Large intestine (tissue), 12 donors: ENCODE measurements around the gene INO80E. TPM values are rescaled to one million over a fixed set of nuclear protein-coding genes. Genes with fewer than 3 reads are reported as not detected.
"Not testable (repeated sequence)": the region's sequence is repeated elsewhere in the genome, so short reads cannot be mapped to it uniquely, and the experiment has no call there.

Source experiments
- DNase-seq, 2 donors: peaks; one replicate each; pipeline versions ENCODE4 v3.0.0 to v3.0.0-alpha.2; 2013
- H3K27ac ChIP-seq: one replicate; pipeline ENCODE4 v1.5.1; 2013; ENCODE audit warnings: low read length
- H3K27me3 ChIP-seq: 2 replicates; pipeline ENCODE4 v1.6.1; 2013; ENCODE audit warnings: low read length; ENCODE audit not compliant: control insufficient read depth, insufficient read depth
- H3K36me3 ChIP-seq: 2 replicates; pipeline ENCODE4 v1.6.1; 2013; ENCODE audit warnings: low read length; ENCODE audit not compliant: control insufficient read depth, insufficient read depth
- H3K4me1 ChIP-seq: one replicate; pipeline ENCODE4 v1.6.1; 2013; ENCODE audit warnings: low read length; ENCODE audit not compliant: control insufficient read depth, insufficient read depth
- H3K4me3 ChIP-seq: one replicate; pipeline ENCODE4 v1.5.1; 2013; ENCODE audit warnings: low read length
- H3K9me3 ChIP-seq: one replicate; pipeline ENCODE4 v1.6.1; 2013; ENCODE audit warnings: mild to moderate bottlenecking, low read depth, low read length, moderate library complexity; ENCODE audit not compliant: control insufficient read depth
- WGBS: methylation state at CpG from one replicate; pipeline ENCODE4 v1.1.5; 2013; ENCODE audit warnings: low lambda C conversion rate; ENCODE audit not compliant: insufficient coverage; 5-methylcytosine and 5-hydroxymethylcytosine counted together
- long read RNA-seq, 11 donors: transcript quantifications; one replicate each; lab custom pipeline, GENCODE V29; 2026
- polyA plus RNA-seq: library from polyadenylated mRNA; unstranded; fragments of 120-200 nt; gene quantifications from one replicate; pipeline ENCODE4 v1.2.1, GENCODE V29; 2013

INO80E gene, protein sequence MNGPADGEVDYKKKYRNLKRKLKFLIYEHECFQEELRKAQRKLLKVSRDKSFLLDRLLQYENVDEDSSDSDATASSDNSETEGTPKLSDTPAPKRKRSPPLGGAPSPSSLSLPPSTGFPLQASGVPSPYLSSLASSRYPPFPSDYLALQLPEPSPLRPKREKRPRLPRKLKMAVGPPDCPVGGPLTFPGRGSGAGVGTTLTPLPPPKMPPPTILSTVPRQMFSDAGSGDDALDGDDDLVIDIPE
- 60.5 TPM for polyA plus RNA-seq
- long read RNA-seq, donor 1, partial matches to known transcripts: 0 of 4 reads
- long read RNA-seq, donor 1, other reads (novel, unspliced or antisense): 0 of 4 reads
- long read RNA-seq, donor 2, transcript INO80E-207 (7 exons, 2,103 nt): major isoform, 16 of 47 reads
- long read RNA-seq, donor 2, partial matches to known transcripts: 24 of 47 reads
- long read RNA-seq, donor 2, other reads (novel, unspliced or antisense): 0 of 47 reads
- long read RNA-seq, donor 3: 0 reads
- long read RNA-seq, donor 4: 0 reads
- long read RNA-seq, donor 5, transcript INO80E-207 (7 exons, 2,103 nt): major isoform, 5 of 9 reads
- long read RNA-seq, donor 5, partial matches to known transcripts: 0 of 9 reads
- long read RNA-seq, donor 5, other reads (novel, unspliced or antisense): 0 of 9 reads
- long read RNA-seq, donor 6, partial matches to known transcripts: 0 of 6 reads
- long read RNA-seq, donor 6, other reads (novel, unspliced or antisense): 0 of 6 reads
- long read RNA-seq, donor 7, partial matches to known transcripts: 0 of 5 reads
- long read RNA-seq, donor 7, other reads (novel, unspliced or antisense): 0 of 5 reads
- long read RNA-seq, donor 8, full-length matches to known transcripts: 20 of 61 reads
- long read RNA-seq, donor 8, partial matches to known transcripts: 41 of 61 reads
- long read RNA-seq, donor 8, other reads (novel, unspliced or antisense): 0 of 61 reads
- long read RNA-seq, donor 9, transcript INO80E-207 (7 exons, 2,103 nt): major isoform, 7 of 11 reads
- long read RNA-seq, donor 9, partial matches to known transcripts: 0 of 11 reads
- long read RNA-seq, donor 9, other reads (novel, unspliced or antisense): 0 of 11 reads
- long read RNA-seq, donor 10, transcript INO80E-201 (6 exons, 1,489 nt): minor isoform, 5 of 16 reads
- long read RNA-seq, donor 10, transcript INO80E-207 (7 exons, 2,103 nt): major isoform, 9 of 16 reads
- long read RNA-seq, donor 10, partial matches to known transcripts: 0 of 16 reads
- long read RNA-seq, donor 10, other reads (novel, unspliced or antisense): 0 of 16 reads
- long read RNA-seq, donor 11, transcript INO80E-207 (7 exons, 2,103 nt): major isoform, 6 of 20 reads
- long read RNA-seq, donor 11, partial matches to known transcripts: 10 of 20 reads
- long read RNA-seq, donor 11, other reads (novel, unspliced or antisense): 0 of 20 reads

DNA sequence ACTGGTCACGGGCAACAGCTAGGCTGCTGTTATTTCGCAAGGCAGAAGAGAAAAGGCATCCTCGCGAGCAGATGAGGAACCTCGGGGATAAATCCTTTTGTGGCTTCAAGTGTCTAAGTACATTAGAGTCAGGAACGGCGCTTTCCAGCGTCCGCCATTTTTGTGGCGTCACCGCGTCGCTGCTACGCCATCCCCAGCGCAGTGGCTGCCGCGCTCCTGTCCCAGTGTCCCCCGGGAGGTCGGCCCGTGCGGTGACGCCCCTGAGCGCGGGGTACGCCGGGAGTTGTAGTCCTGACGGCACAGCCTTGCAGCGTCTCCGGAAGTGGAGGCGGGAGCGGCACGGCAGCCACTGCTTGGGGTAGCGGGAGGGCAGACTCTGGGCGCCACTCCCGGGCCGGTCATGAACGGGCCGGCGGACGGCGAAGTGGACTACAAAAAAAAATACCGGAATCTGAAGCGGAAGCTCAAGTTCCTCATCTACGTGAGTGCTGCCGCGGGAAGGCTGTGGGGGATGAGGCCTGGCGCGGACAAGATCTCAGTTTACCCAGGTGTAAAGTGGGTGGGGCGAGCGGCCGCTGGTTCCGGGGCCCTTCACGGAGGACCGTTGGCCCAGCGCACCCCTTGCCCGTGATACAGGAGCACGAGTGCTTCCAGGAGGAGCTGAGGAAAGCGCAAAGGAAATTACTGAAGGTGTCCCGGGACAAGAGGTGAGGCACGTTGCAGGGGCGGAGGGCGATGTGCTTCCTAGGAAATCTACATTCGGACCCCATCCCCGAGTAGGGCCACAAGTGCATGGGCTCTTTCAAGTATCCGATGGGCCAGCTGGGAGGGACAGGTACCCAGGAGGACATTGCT is at the start of gene INO80E:
Gene INO80E, plus strand, starts transcription at position 331 of the 855 bp plus-strand sequence. Its CDS starts 70 bp downstream, at position 401.
- H3K27ac ChIP-seq: peak within 1 kb of the TSS; percentile 99
- peaks cover 6% of the 10 kb centered on the region for H3K4me1 ChIP-seq
- DNase-seq: peak; percentile 98
- H3K9me3 ChIP-seq: no peaks in the 10 kb centered on the region
- H3K27me3 ChIP-seq: no peaks in the 10 kb centered on the region
- no CpG with 5 or more reads among the region's 65 CpGs for WGBS
- H3K4me3 ChIP-seq: peak within 1 kb of the TSS; percentile 98
- peaks cover 32% of the 10 kb centered on the region for H3K36me3 ChIP-seq

GRCh38 chr16:29947897-29948296 is 48.1 kb upstream of the INO80E start:
- DNase-seq: no peak
- Histone ChIP-seq H3K27ac (no peak overlapping the region), H3K9me3 (no peaks in the 10 kb centered on the region), H3K27me3 (no peaks in the 10 kb centered on the region), H3K4me1 (peaks cover 29% of the 10 kb centered on the region), H3K36me3 (no peaks in the 10 kb centered on the region), H3K4me3 (no peak overlapping the region)
- 78% methylated on average over 1 of the region's 2 CpGs for WGBS

- H3K27me3 ChIP-seq: no peaks in the 10 kb centered on the region
- H3K9me3 ChIP-seq: no peaks in the 10 kb centered on the region
- peak overlapping the region; percentile 89 for H3K27ac ChIP-seq
- no CpG with 5 or more reads among the region's 4 CpGs for WGBS
- no peaks in the 10 kb centered on the region for H3K36me3 ChIP-seq
- DNase-seq: no peak
- H3K4me3 ChIP-seq: no peak overlapping the region
- H3K4me1 ChIP-seq: peaks cover 16% of the 10 kb centered on the region
These were observed 45.1 kb upstream of the INO80E start for GRCh38 chr16:29950806-29951461.

GRCh38 chr16:29951625-29952365 is 44.2 kb upstream of the INO80E start:
- Histone ChIP-seq H3K4me3 (no peak overlapping the region), H3K9me3 (no peaks in the 10 kb centered on the region), H3K27me3 (no peaks in the 10 kb centered on the region), H3K4me1 (peaks cover 16% of the 10 kb centered on the region), H3K36me3 (no peaks in the 10 kb centered on the region), H3K27ac (peak overlapping the region; percentile 89)
- WGBS: no CpG with 5 or more reads among the region's 8 CpGs
- DNase-seq: peak; percentile 68 to 87

GRCh38 chr16:29958756-29959155 is 37.3 kb upstream of the INO80E start:
- no CpG with 5 or more reads among the region's 5 CpGs for WGBS

GRCh38 chr16:29959293-29959692 is 36.7 kb upstream of the INO80E start:
- Histone ChIP-seq H3K27ac (no peak overlapping the region), H3K4me3 (no peak overlapping the region), H3K9me3 (no peaks in the 10 kb centered on the region), H3K36me3 (peaks cover 4% of the 10 kb centered on the region), H3K4me1 (peaks cover 16% of the 10 kb centered on the region), H3K27me3 (no peaks in the 10 kb centered on the region)
- DNase-seq: no peak
- no CpG with 5 or more reads among the region's 9 CpGs for WGBS

More at GRCh38 chr16:29958756-29959155, 37.3 kb upstream of the INO80E start:
- H3K9me3 ChIP-seq: no peaks in the 10 kb centered on the region
- no peak overlapping the region for H3K27ac ChIP-seq
- no peak overlapping the region for H3K4me3 ChIP-seq
- H3K4me1 ChIP-seq: peaks cover 16% of the 10 kb centered on the region
- DNase-seq: no peak
- no peaks in the 10 kb centered on the region for H3K27me3 ChIP-seq
- H3K36me3 ChIP-seq: peaks cover 4% of the 10 kb centered on the region

DNA sequence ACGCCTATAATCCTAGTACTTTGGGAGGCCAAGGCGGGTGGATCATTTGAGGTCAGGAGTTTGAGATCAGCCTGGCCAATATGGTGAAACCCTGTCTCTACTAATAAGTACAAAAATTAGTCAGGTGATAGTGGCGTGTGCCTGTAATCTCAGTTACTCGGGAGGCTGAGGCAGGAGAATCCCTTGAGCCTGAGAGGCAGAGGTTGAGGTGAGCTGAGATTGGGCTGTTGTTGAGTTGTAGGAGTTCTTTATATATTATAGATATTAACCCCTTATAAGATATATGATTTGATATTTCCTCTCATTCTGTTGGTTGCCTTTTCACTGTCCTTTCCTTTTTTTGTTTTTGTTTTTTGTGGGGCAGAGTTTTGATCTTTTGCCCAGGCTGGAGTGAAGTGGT is 36.2 kb upstream of the INO80E start:
- H3K4me1 ChIP-seq: peaks cover 18% of the 10 kb centered on the region
- WGBS: no CpG with 5 or more reads among the region's 4 CpGs
- H3K27ac ChIP-seq, H3K9me3 ChIP-seq, H3K4me3 ChIP-seq, H3K27me3 ChIP-seq, H3K36me3 ChIP-seq, DNase-seq: not testable (repeated sequence)

DNA sequence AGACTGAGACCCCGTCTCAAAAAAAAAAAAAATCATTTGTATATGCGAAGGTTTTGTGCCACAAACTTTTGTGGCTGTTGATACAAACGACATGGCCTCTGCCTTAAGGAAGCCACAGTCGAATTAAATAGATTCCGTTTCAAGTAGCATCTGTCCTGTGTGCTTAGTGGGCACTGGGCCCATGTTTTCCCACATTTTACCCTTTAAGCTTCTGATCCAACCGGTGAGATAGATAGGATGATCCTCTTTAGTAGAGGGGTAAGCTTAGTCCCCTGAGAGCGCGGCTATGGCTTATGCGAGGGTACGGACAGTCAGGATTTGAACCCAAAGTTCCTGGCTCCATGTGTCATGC is 34.9 kb upstream of the INO80E start:
- DNase-seq: no peak
- Histone ChIP-seq H3K27ac (peak overlapping the region; percentile 89), H3K4me1 (peaks cover 20% of the 10 kb centered on the region), H3K9me3 (no peaks in the 10 kb centered on the region), H3K4me3 (peak overlapping the region; percentile 68), H3K36me3 (peaks cover 8% of the 10 kb centered on the region), H3K27me3 (no peaks in the 10 kb centered on the region)
- WGBS: 60% methylated on average over 2 of the region's 10 CpGs
